SU-DHL-6 (cell line): ENCODE results near the gene CUEDC1.

ENCODE experiments used
- H2AFZ ChIP-seq: fragments of 200-600 bp; sonication (generic); 2 replicates; pipeline ENCODE4 v1.6.1; 2014; ENCODE audit warnings: low read depth, mild to moderate bottlenecking, moderate library complexity, mixed read lengths, antibody characterized with exemption, low read length; ENCODE audit not compliant: severe bottlenecking
- H3F3A ChIP-seq: fragments of 200-600 bp; shearing (Covaris generic); 2 replicates; pipeline ENCODE4 v1.6.0; 2016; ENCODE audit warnings: antibody characterized with exemption, mild to moderate bottlenecking; ENCODE audit not compliant: insufficient read depth
- H3K27ac ChIP-seq: fragments of 200-600 bp; sonication (generic); 2 replicates; pipeline ENCODE4 v1.5.1; 2016; ENCODE audit warnings: low read depth, mild to moderate bottlenecking, low read length, moderate library complexity, mixed read lengths
- H3K27me3 ChIP-seq: fragments of 200-600 bp; sonication (generic), shearing (Covaris generic); 2 replicates; pipeline ENCODE4 v1.6.0; 2014; ENCODE audit warnings: mild to moderate bottlenecking, low read length
- H3K36me3 ChIP-seq: fragments of 200-600 bp; sonication (generic); 2 replicates; pipeline ENCODE4 v1.6.1; 2014; ENCODE audit warnings: mild to moderate bottlenecking, low read length, mixed read lengths
- H3K4me2 ChIP-seq: fragments of 300-600, 200-600 bp; shearing (Covaris generic), sonication (generic); 2 replicates; pipeline ENCODE4 v1.6.0; 2014; ENCODE audit warnings: low read length, low read depth, mild to moderate bottlenecking; ENCODE audit not compliant: poor library complexity, severe bottlenecking
- H3K4me3 ChIP-seq: fragments of 200-600 bp; sonication (generic); 2 replicates; pipeline ENCODE4 v1.5.1; 2014; ENCODE audit warnings: antibody characterized with exemption, low read length, mild to moderate bottlenecking, mixed read lengths; ENCODE audit not compliant: insufficient read depth, poor library complexity, severe bottlenecking
- H3K79me2 ChIP-seq: fragments of 200-600 bp; sonication (generic); 2 replicates; pipeline ENCODE4 v1.6.1; 2014; ENCODE audit warnings: mild to moderate bottlenecking, low read length, moderate library complexity; ENCODE audit not compliant: insufficient read depth
- H3K9ac ChIP-seq: fragments of 200-600 bp; sonication (generic); 2 replicates; pipeline ENCODE4 v1.7.0; 2014; ENCODE audit warnings: mild to moderate bottlenecking, low read length
- H3K9me2 ChIP-seq: fragments of 200-600 bp; sonication (generic); replicated peaks from 2 replicates; pipeline ENCODE4 v1.6.1; 2014; ENCODE audit warnings: low read length; ENCODE audit not compliant: insufficient read depth
- H3K9me3 ChIP-seq: fragments of 200-600 bp; sonication (generic); 2 replicates; pipeline ENCODE4 v1.6.1; 2014; ENCODE audit warnings: low read length, mixed read lengths; ENCODE audit not compliant: insufficient read depth
- H4K20me1 ChIP-seq: fragments of 200-600 bp; sonication (generic); 2 replicates; pipeline ENCODE4 v1.6.1; 2014; ENCODE audit warnings: low read depth, mild to moderate bottlenecking, antibody characterized with exemption, low read length, moderate library complexity, mixed read lengths
- CTCF ChIP-seq: fragments of 200-600 bp; sonication (generic); IDR thresholded peaks from one replicate; pipeline ENCODE4 v1.5.1; 2017; ENCODE audit warnings: antibody characterized with exemption, mild to moderate bottlenecking, low read length, moderate library complexity; ENCODE audit not compliant: insufficient read depth, poor library complexity, severe bottlenecking
- EZH2phosphoT487 ChIP-seq: fragments of 200-600 bp; sonication (generic), shearing (Covaris generic); conservative IDR thresholded peaks from 2 replicates; pipeline ENCODE4 v1.6.1; 2018; ENCODE audit warnings: mild to moderate bottlenecking, antibody characterized with exemption, low read length, moderate library complexity, mixed read lengths

The CUEDC1 gene

GRCh38 chr17:57955183-57955931 lies at the start of gene CUEDC1:
CUEDC1 (minus strand) TSS chr17:57955412; CDS start chr17:57885564, 69,848 bp downstream.
- Histone ChIP-seq H3K4me2 (peak within 1 kb of the TSS; percentile 45), H2AFZ (no peak within 1 kb of the TSS), H3K4me3 (peak within 1 kb of the TSS; percentile 41), H3F3A (no peaks in the 10 kb centered on the region), H3K27ac (no peak within 1 kb of the TSS), H4K20me1 (no peaks in the 10 kb centered on the region), H3K9me3 (no peaks in the 10 kb centered on the region), H3K36me3 (no peaks in the 10 kb centered on the region), H3K79me2 (no peaks in the 10 kb centered on the region), H3K27me3 (no peaks in the 10 kb centered on the region), H3K9me2 (no peaks in the 10 kb centered on the region), H3K9ac (no peak within 1 kb of the TSS)
- TF ChIP-seq EZH2phosphoT487 (0 out of 2 replicates have a peak, but pooled peaks have one; percentile 53), CTCF (no peak)

GRCh38 chr17:58004060-58004459 lies 48.8 kb upstream of the CUEDC1 start:
- Histone ChIP-seq H3K27ac (no peak overlapping the region), H3K9me3 (no peaks in the 10 kb centered on the region), H4K20me1 (peaks cover 67% of the 10 kb centered on the region), H3K4me2 (peak overlapping the region; percentile 76), H2AFZ (no peak overlapping the region), H3K9me2 (no peaks in the 10 kb centered on the region), H3K36me3 (peaks cover 70% of the 10 kb centered on the region), H3K79me2 (peaks cover 48% of the 10 kb centered on the region), H3K4me3 (peak overlapping the region; percentile 6), H3K27me3 (no peaks in the 10 kb centered on the region), H3F3A (peaks cover 67% of the 10 kb centered on the region), H3K9ac (0 out of 2 replicates have a peak overlapping the region, but pooled peaks have one; percentile 9)
- no peak for TF ChIP-seq CTCF
- TF ChIP-seq EZH2phosphoT487, result no peak

GRCh38 chr17:58002973-58003372 lies 47.8 kb upstream of the CUEDC1 start:
- Histone ChIP-seq H3F3A (peaks cover 77% of the 10 kb centered on the region), H4K20me1 (peaks cover 76% of the 10 kb centered on the region)

More at GRCh38 chr17:58002973-58003372, 47.8 kb upstream of the CUEDC1 start:
- H2AFZ ChIP-seq, result no peak overlapping the region
- H3K27ac ChIP-seq, result no peak overlapping the region
- peak overlapping the region; percentile 76 for H3K4me2 ChIP-seq
- peaks cover 48% of the 10 kb centered on the region for H3K79me2 ChIP-seq
- H3K9me2 ChIP-seq, result no peaks in the 10 kb centered on the region
- no peaks in the 10 kb centered on the region for H3K9me3 ChIP-seq
- TF ChIP-seq CTCF (no peak), EZH2phosphoT487 (no peak)
- no peaks in the 10 kb centered on the region for H3K27me3 ChIP-seq
- H3K36me3 ChIP-seq, result peaks cover 80% of the 10 kb centered on the region
- 0 out of 2 replicates have a peak overlapping the region, but pooled peaks have one; percentile 9 for H3K9ac ChIP-seq
- H3K4me3 ChIP-seq, result no peak overlapping the region
